GM20431 (cell line): ENCODE results near the gene IGF2.

Experiments used
- in situ Hi-C: fragments of 300-500 bp; cut with MseI, MboI; formaldehyde crosslinking; loops from one replicate; pipeline ENCODE4 v1.15.0; 2020; ENCODE audit warnings: low sequenced_read_pairs; ENCODE audit not compliant: unreplicated experiment

The IGF2 gene

DNA sequence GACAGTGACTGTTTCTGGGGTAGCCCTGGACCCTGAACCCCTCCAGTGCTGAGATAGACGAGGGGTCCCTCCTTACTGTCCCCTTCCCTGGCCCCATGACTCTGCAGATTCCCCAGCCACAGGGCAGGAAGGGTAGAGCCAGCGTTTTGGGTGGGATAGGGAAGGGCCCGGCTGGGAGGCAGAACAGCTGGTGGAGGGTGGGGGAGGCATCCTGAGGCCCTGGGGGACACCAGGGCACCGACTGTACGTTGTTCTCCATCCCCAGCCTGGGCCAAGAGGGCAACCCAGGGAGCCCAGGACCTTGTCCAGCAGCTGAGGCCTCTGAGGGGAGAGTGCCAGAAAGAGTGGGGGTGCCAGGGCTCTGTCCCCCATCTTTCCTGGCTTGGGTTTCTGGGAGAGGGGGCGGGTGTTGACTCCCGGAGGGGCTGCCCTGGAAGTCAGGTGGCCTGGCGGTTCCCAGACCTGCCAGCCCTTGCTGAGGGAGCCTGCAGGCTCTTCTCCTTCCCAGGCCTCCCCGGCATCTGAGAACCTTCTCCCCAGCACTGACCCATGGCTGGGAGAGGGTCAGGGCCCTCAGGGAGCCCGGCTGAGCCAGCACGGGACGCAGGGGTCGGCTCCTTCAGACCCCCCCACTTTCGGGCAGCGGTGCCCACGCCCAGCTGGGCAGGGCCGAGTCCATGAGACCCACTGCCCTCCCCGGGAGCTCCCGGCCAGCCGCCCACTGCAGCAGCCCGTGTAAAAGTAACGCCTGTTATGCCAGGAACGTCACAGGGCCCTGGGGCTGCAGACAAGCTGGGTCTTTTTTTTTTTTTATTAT lies 30.3 kb downstream of the IGF2 start:
- in situ Hi-C loops, result no loop called here

DNA sequence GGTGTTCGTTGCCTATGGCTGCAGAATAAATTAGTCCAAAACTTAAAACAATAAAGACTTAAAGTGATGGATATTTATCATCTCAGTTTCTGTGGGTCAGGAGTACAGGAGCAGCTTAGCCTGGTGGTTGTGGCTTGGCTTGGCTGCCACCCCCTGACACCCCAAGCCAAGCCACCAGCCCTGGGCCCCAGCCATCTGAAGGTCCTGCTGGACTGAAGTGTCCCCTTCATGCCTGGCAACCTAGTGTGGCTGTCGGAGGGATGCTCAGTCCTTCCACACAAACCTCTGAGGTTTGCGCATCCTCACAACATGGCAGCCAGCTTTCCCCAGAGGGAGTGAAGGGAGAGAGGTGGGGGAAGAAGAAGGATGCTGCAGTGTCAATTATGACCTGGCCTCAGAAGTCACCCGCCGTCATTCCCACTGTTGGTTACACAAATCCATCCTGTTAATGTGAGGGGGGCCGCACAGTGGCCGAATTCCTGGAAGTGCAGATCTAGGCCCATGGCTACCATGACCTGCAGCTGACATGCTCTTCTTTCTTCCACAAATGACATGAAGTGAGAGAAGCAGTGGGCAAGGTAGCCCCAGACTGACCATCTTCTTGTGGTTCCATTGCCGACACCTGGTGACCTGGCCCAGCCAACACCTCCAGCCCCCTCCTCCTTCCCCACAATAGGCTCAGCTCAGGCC lies 31.1 kb downstream of the IGF2 start:
- in situ Hi-C loops, result no loop called here

GRCh38 chr11:2107521-2107920 lies 31.7 kb downstream of the IGF2 start:
- in situ Hi-C loops, result no loop called here

DNA sequence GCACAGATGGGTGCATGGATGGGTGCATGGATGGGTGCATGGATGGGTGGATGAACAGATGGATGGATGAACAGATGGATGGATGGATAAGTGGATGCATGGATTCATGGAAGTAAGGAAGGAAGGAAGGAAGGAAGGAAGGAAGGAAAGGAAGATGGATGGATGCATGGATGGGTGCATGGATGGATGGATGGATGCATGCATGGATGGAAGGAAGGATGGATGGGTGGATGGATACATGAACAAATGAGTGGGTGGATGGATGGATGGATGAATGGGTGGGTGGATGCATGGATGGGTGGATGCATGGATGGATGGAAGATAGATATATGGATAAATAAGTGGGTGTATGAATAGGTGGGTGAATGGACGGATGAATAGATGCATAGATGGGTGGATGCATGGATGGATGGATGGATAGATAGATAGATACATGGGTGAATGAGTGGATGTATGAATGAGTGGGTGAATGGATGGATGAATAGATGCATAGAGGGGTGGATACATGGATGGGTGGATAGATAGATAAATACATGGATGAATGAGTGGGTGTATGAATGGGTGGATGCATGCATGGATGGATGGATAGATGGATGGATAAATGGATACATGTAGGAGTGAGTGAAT lies 32.5 kb downstream of the IGF2 start:
- in situ Hi-C loops, result no loop called here

- in situ Hi-C loops, result no loop called here
These were observed 33.7 kb downstream of the IGF2 start for GRCh38 chr11:2105511-2105910.

DNA sequence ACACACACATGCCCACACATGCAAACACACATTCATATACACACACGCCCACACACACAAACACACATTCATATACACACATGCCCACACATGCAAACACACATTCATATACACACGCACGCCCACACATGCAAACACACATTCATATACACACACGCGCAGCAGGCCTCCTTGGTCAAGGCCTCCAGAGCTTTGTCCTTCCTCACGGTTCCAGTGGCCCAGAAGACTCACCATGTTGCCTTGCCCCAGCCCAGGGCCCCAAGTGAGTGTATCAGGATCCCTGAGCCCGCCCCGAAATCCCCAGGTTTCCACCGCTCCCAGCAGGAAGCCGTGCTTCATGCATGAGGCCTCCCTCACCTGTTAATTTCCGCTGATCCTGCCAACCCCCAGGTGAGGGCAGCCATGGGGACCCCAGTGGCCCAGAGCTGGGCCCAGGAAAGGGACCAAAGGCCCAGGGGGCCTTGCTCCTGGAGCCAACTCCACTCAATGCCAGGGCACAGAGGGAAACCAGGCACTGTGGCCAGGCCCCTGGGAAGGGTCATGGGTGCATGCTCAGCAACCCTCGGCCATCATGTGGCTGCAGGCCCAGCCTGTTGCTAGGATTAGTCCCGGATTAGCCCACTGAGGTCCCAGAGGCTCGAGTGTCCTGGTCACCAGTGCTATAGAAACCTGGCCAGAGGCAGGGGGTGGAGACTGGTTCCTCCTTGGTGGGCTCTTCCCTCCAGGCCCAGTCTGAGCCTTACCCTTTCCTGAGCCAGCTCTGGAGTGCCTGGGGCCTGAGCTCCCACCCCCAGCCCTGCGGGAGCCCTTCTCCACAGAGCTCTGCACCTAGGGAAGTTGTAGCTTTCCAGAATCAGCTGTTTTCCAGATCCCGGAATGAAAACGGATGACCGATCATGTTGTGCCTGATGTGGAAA lies 34.4 kb downstream of the IGF2 start:
- in situ Hi-C loops, result no loop called here

DNA sequence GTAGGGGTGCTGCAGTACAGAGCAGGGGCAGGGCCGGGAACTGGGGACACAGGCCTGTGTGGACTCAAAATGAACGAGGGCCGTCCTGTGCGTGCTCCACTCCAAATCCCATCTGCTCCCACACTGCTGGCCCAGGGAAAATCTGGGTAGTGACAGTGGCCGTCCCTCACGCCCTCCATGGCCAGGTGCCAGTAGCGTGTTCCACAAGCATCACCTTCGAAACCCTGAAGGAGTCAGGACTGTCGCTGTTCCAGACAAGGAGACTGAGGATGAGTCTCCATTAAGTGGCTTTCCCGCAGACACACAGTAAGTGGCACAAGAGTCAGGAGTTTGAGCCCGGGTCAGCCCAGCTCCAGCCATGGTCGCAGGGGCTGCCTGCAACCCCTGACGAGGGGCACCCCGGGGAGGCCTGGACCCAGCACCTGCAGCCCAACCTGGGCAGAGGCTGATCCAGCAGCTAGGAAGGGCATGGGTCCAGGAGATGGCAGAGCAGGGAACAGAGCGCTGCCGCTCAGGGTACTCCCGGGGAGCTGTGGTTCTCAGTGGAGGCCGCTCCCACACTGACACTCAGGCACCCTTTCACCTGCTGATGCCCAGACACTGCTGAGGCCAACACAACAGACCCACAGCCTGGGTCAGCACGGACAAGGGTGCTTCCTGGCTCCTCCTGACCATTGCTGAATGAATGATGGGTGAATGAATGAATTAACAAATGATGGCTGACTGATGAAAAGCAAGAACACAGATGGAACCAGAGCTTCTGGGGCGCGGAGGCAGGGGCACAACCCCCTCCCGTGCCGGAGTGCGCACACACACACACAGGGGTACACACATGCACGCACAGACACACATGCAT lies 35.3 kb downstream of the IGF2 start:
- in situ Hi-C loops, result no loop called here

GRCh38 chr11:2102883-2103213 lies 36.3 kb downstream of the IGF2 start:
- in situ Hi-C loops, result no loop called here

- in situ Hi-C loops, result no loop called here
These were observed 36.9 kb downstream of the IGF2 start for GRCh38 chr11:2102132-2102882.

- in situ Hi-C loops, result no loop called here
These were observed 38.0 kb downstream of the IGF2 start for GRCh38 chr11:2101171-2101675.

GRCh38 chr11:2100361-2101170 lies 38.6 kb downstream of the IGF2 start:
- in situ Hi-C loops, result no loop called here

- in situ Hi-C loops, result no loop called here
These were observed 39.5 kb downstream of the IGF2 start for GRCh38 chr11:2099516-2100349.

GRCh38 chr11:2098691-2099515 lies 40.3 kb downstream of the IGF2 start:
- in situ Hi-C loops, result no loop called here

- in situ Hi-C loops, result no loop called here
These were observed 41.0 kb downstream of the IGF2 start for GRCh38 chr11:2097998-2098690.

GRCh38 chr11:2097356-2097997 lies 41.7 kb downstream of the IGF2 start:
- in situ Hi-C loops, result no loop called here
